Neural progenitor cell (in vitro differentiated cells): ENCODE results near the gene PTAFR. TPM values are rescaled to one million over a fixed set of nuclear protein-coding genes. Genes with fewer than 3 reads are reported as not detected.

Experiments
- DNase-seq: peaks from one replicate; pipeline ENCODE4 v3.0.0-alpha.2; 2016; ENCODE audit warnings: low spot score
- H2AFZ ChIP-seq: fragments of 200-600 bp; sonication (generic); replicated peaks from 2 replicates; pipeline ENCODE4 v1.6.1; 2016; ENCODE audit warnings: antibody characterized with exemption
- H3F3A ChIP-seq: fragments of 200-600 bp; sonication (generic); 2 replicates; pipeline ENCODE4 v1.6.1; 2016; ENCODE audit warnings: antibody characterized with exemption, low read depth
- H3K27ac ChIP-seq: fragments of 200-600 bp; sonication (generic); 2 replicates; pipeline ENCODE4 v1.5.1; 2016; ENCODE audit warnings: mild to moderate bottlenecking
- H3K27me3 ChIP-seq: fragments of 200-600 bp; sonication (generic); 2 replicates; pipeline ENCODE4 v1.6.1; 2016; ENCODE audit warnings: mild to moderate bottlenecking, moderate library complexity
- H3K36me3 ChIP-seq: fragments of 200-600 bp; sonication (generic); 2 replicates; pipeline ENCODE4 v1.5.1; 2016
- H3K4me1 ChIP-seq: fragments of 200-600 bp; sonication (generic); 2 replicates; pipeline ENCODE4 v1.6.1; 2016; ENCODE audit warnings: mixed run types
- H3K4me2 ChIP-seq: fragments of 200-600 bp; sonication (generic); 2 replicates; pipeline ENCODE4 v1.6.1; 2016
- H3K4me3 ChIP-seq: fragments of 200-600 bp; sonication (generic); 2 replicates; pipeline ENCODE4 v1.5.1; 2016
- H3K79me2 ChIP-seq: fragments of 200-600 bp; sonication (generic); 2 replicates; pipeline ENCODE4 v1.6.1; 2016; ENCODE audit warnings: low read depth
- H3K9ac ChIP-seq: fragments of 200-600 bp; sonication (generic); 2 replicates; pipeline ENCODE4 v1.6.1; 2016
- H3K9me3 ChIP-seq: fragments of 200-600 bp; sonication (generic); 2 replicates; pipeline ENCODE4 v1.5.1; 2016; ENCODE audit warnings: low read depth
- H4K20me1 ChIP-seq: fragments of 200-600 bp; sonication (generic); 2 replicates; pipeline ENCODE4 v1.6.1; 2016; ENCODE audit warnings: low read depth
- H3K27ac Mint-ChIP-seq: 3 replicates; pipeline ENCODE4 v1.8.0; 2021; ENCODE audit warnings: mixed read lengths
- H3K27me3 Mint-ChIP-seq: 2 replicates; pipeline ENCODE4 v1.8.0; 2022; ENCODE audit warnings: low read depth, mild to moderate bottlenecking, inconsistent platforms, moderate library complexity, mixed read lengths; ENCODE audit not compliant: insufficient read depth
- H3K36me3 Mint-ChIP-seq: 3 replicates; pipeline ENCODE4 v1.8.0; 2021; ENCODE audit warnings: mixed read lengths
- H3K4me1 Mint-ChIP-seq: 3 replicates; pipeline ENCODE4 v1.8.0; 2021; ENCODE audit warnings: mixed read lengths
- H3K4me3 Mint-ChIP-seq: 3 replicates; pipeline ENCODE4 v1.8.0; 2021; ENCODE audit warnings: mild to moderate bottlenecking, moderate library complexity, mixed read lengths
- H3K9me3 Mint-ChIP-seq: 3 replicates; pipeline ENCODE4 v1.8.0; 2020; ENCODE audit warnings: mixed read lengths
- CTCF ChIP-seq: fragments of 200-600 bp; sonication (generic); IDR thresholded peaks from 2 replicates; pipeline ENCODE4 v1.5.1; 2017; ENCODE audit warnings: antibody characterized with exemption, mild to moderate bottlenecking
- EZH2 ChIP-seq: fragments of 200-600 bp; sonication (generic); IDR thresholded peaks from 2 replicates; pipeline ENCODE4 v1.6.1; 2017; ENCODE audit warnings: antibody characterized with exemption, mild to moderate bottlenecking, moderate library complexity
- EZH2phosphoT487 ChIP-seq: fragments of 200-600 bp; sonication (generic); IDR thresholded peaks from 2 replicates; pipeline ENCODE4 v1.6.1; 2017; ENCODE audit warnings: antibody characterized with exemption
- total RNA-seq: library from RNA; depleted of rRNA; stranded (reverse); fragments of >200 nt; gene quantifications from 2 replicates; pipeline ENCODE4 v1.2.3, GENCODE V29; 2015; ENCODE audit warnings: low replicate concordance

PTAFR gene
- total RNA-seq, 1 donor from 2014 or later: not detected

- H2AFZ ChIP-seq: no peak overlapping the region
- no peak overlapping the region for H3K4me2 ChIP-seq
- peaks cover 15% of the 10 kb centered on the region for H3F3A ChIP-seq
- Mint-ChIP-seq H3K9me3 (no peaks in the 10 kb centered on the region), H3K4me3 (no peak overlapping the region), H3K36me3 (peaks cover 2% of the 10 kb centered on the region), H3K27ac (no peak overlapping the region), H3K27me3 (no peaks in the 10 kb centered on the region), H3K4me1 (no peaks in the 10 kb centered on the region)
- H3K4me3 ChIP-seq: no peak overlapping the region
- H3K9ac ChIP-seq: no peak overlapping the region
- no peaks in the 10 kb centered on the region for H3K27me3 ChIP-seq
- H3K79me2 ChIP-seq: no peaks in the 10 kb centered on the region
- TF ChIP-seq EZH2: no peak
- TF ChIP-seq EZH2phosphoT487: no peak
- peak; percentile 72 for TF ChIP-seq CTCF
- peak; percentile 66 for DNase-seq
- H3K9me3 ChIP-seq: no peaks in the 10 kb centered on the region
- H4K20me1 ChIP-seq: no peaks in the 10 kb centered on the region
- H3K4me1 ChIP-seq: no peaks in the 10 kb centered on the region
- no peak overlapping the region for H3K27ac ChIP-seq
- peaks cover 7% of the 10 kb centered on the region for H3K36me3 ChIP-seq
These were observed 32.4 kb upstream of the PTAFR start for GRCh38 chr1:28208818-28209441.

- Mint-ChIP-seq H3K4me3 (no peak overlapping the region), H3K27ac (no peak overlapping the region), H3K36me3 (peaks cover 19% of the 10 kb centered on the region), H3K27me3 (no peaks in the 10 kb centered on the region), H3K9me3 (no peaks in the 10 kb centered on the region), H3K4me1 (no peaks in the 10 kb centered on the region)
- no peaks in the 10 kb centered on the region for H3K27me3 ChIP-seq
- peaks cover 11% of the 10 kb centered on the region for H3F3A ChIP-seq
- peaks cover 7% of the 10 kb centered on the region for H3K36me3 ChIP-seq
- H3K4me3 ChIP-seq: no peak overlapping the region
- no peaks in the 10 kb centered on the region for H3K4me1 ChIP-seq
- H3K79me2 ChIP-seq: no peaks in the 10 kb centered on the region
- H3K9me3 ChIP-seq: no peaks in the 10 kb centered on the region
- no peak overlapping the region for H2AFZ ChIP-seq
- H3K9ac ChIP-seq: no peak overlapping the region
- DNase-seq: no peak
- no peak overlapping the region for H3K27ac ChIP-seq
- no peak overlapping the region for H3K4me2 ChIP-seq
- TF ChIP-seq EZH2 (no peak), EZH2phosphoT487 (no peak)
- no peaks in the 10 kb centered on the region for H4K20me1 ChIP-seq
These were observed 28.8 kb upstream of the PTAFR start for GRCh38 chr1:28205243-28205642.

- no peaks in the 10 kb centered on the region for H3K36me3 ChIP-seq
- TF ChIP-seq CTCF (no peak), EZH2 (no peak), EZH2phosphoT487 (no peak)
- H3K27me3 Mint-ChIP-seq: no peaks in the 10 kb centered on the region
- H3K4me3 Mint-ChIP-seq: no peak overlapping the region
- H3K9me3 Mint-ChIP-seq: no peaks in the 10 kb centered on the region
- H3K79me2 ChIP-seq: no peaks in the 10 kb centered on the region
- no peak for DNase-seq
- no peak overlapping the region for H3K27ac Mint-ChIP-seq
- H2AFZ ChIP-seq: no peak overlapping the region
- H3K9ac ChIP-seq: no peak overlapping the region
- H3K27ac ChIP-seq: no peak overlapping the region
- H3K4me2 ChIP-seq: no peak overlapping the region
- peaks cover 13% of the 10 kb centered on the region for H3K4me1 ChIP-seq
- H3F3A ChIP-seq: peaks cover 26% of the 10 kb centered on the region
- H3K27me3 ChIP-seq: no peaks in the 10 kb centered on the region
- no peaks in the 10 kb centered on the region for H3K9me3 ChIP-seq
- H3K36me3 Mint-ChIP-seq: peaks cover 24% of the 10 kb centered on the region
- no peak overlapping the region for H3K4me3 ChIP-seq
- no peaks in the 10 kb centered on the region for H4K20me1 ChIP-seq
- H3K4me1 Mint-ChIP-seq: peaks cover 10% of the 10 kb centered on the region
These were observed 23.9 kb upstream of the PTAFR start for GRCh38 chr1:28200234-28200873.
